Neural cell (in vitro differentiated cells): Measurements from ENCODE around the gene ACACA.

Source experiments
- EZH2 ChIP-seq: fragments of 200-600, 300-800 bp; shearing (Covaris generic), sonication (generic); IDR thresholded peaks from 2 replicates; pipeline ENCODE4 v1.6.1; 2014; ENCODE audit warnings: antibody characterized with exemption, low read length, borderline replicate concordance, mild to moderate bottlenecking; ENCODE audit not compliant: insufficient read depth, poor library complexity, severe bottlenecking
- POLR2AphosphoS5 ChIP-seq: IDR thresholded peaks from 2 replicates; pipeline ENCODE4 v1.6.1; 2012
- RAD21 ChIP-seq: fragments of 450-650 bp; conservative IDR thresholded peaks from 2 replicates; pipeline ENCODE4 v1.6.1; 2014; ENCODE audit warnings: antibody characterized with exemption, mild to moderate bottlenecking, moderate library complexity
- SMC3 ChIP-seq: fragments of 450-650 bp; conservative IDR thresholded peaks from 2 replicates; pipeline ENCODE4 v1.6.1; 2014; ENCODE audit warnings: antibody characterized with exemption, mild to moderate bottlenecking, moderate library complexity; ENCODE audit not compliant: poor library complexity
- TF ChIP-seq, protein P1 (sequence below): fragments of 450-650 bp; IDR thresholded peaks from 2 replicates; pipeline ENCODE4 v1.5.1; 2014; ENCODE audit warnings: antibody characterized with exemption, mild to moderate bottlenecking, moderate library complexity; ENCODE audit not compliant: poor library complexity, severe bottlenecking

DNA sequence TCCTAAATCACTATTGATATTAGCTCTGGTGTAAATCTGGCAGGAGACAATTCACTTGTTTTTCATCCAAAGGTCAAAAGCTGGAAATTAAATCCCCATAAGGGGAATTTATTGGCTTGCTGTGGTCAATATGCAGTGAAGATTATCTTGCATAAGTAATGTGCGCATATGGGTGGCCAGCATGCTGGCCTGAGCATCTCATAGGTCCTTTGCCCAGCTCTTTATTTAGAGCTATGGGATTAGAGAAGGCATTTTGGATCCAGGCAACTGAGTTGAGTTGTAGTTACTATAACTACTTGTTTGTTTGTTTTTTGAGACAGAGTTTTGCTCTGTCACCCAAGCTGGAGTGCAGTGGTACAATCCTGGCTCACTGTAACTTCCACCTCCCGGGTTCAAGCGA lies 347.1 kb downstream of the ACACA start:
- TF ChIP-seq, protein P1, sequence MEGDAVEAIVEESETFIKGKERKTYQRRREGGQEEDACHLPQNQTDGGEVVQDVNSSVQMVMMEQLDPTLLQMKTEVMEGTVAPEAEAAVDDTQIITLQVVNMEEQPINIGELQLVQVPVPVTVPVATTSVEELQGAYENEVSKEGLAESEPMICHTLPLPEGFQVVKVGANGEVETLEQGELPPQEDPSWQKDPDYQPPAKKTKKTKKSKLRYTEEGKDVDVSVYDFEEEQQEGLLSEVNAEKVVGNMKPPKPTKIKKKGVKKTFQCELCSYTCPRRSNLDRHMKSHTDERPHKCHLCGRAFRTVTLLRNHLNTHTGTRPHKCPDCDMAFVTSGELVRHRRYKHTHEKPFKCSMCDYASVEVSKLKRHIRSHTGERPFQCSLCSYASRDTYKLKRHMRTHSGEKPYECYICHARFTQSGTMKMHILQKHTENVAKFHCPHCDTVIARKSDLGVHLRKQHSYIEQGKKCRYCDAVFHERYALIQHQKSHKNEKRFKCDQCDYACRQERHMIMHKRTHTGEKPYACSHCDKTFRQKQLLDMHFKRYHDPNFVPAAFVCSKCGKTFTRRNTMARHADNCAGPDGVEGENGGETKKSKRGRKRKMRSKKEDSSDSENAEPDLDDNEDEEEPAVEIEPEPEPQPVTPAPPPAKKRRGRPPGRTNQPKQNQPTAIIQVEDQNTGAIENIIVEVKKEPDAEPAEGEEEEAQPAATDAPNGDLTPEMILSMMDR, result no peak
- TF ChIP-seq EZH2, result no peak
- TF ChIP-seq POLR2AphosphoS5, result no peak
- no peak for TF ChIP-seq RAD21
- no peak for TF ChIP-seq SMC3
